Measurements from ENCODE around the gene TMEM273.

Gene TMEM273

DNA sequence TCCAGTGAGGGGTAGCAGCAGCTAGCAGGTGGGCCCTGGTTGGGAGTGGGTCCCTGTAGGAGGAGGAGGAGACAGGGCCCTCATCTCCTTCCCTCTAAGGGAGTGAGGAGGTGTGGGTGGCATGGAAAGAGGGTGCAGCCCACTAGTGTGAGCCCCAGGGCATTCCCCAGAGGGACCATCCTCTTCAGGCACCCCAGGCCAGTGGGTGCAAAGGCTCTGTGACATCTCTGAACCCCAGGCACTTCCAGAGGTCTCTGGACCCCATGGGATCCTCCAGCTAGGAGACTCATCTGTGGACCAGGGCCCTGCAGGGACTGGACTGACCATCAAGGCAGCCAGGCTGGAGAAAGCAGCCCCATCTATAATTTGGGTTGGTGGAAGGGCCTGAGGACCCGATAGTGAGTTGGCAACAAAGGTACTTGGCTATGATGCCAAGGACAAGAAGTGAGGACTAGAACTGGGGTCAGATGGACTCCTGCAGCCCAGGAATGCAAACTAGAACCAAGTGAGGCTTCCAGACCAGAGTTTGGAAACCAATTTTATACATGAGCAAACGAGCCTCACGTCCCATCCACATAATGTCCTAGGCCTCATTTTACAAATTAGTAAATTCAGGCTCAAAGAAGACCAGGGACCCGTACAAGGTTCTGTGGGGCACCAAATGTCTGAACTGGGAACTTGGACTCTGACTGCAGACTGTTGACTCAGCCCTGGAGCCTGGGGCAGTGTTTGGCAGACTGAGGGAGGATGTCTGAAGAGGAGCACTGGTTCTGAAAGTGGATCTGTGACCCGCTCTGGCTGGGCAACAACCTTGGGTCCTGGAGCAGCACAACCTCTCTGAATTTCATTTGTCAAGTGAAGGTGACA, 71.4 kb downstream of the TMEM273 start:
- Mint-ChIP-seq H3K27me3 (peaks cover 8 to 24% of the 10 kb centered on the region in 2 donors), H3K4me3 (no peak overlapping the region), H3K27ac (no peak overlapping the region), H3K36me3 (ENCODE audit: insufficient read depth) (no peaks in the 10 kb centered on the region), H3K9me3 (no peaks in the 10 kb centered on the region), H3K4me1 (ENCODE audit: low read depth in 2 of 2) (peaks cover 0 to 4% of the 10 kb centered on the region in 2 donors)
- DNase-seq: no peak
- no peak for ATAC-seq (replicated peaks)

DNA sequence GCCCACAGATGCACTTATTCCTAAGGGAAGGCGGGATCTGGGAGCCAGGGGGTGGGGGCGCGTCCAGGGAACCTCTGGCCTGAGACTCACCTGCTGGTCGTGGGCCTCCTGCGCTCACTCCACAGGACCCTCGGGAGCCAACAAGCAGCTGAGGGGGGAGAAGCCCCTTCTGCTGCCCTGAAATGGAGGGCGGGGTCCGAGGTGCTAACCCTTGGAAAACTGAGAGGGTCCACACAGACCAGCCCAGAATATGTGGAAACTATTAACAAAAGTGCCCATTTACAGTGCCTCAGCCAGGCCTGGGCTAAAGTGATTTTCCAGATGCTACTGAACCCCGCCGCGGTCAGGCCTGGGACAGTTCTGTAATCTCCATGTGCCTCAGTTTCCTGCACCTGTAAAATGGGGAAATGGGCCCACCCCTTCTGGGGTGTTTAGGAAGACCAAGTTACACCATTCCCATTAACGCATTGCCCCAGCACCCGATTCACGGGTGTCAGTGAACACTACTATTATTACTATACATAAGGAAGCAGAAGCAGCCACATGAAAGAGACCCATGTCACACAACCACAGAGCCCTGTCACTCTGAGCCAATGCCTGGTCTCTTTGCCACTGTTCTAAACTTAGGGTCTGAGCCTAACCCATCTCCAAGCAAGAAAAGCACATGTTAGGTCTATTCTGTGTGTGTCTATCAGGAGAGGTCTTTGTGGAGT, 72.2 kb downstream of the TMEM273 start:
- DNase-seq: no peak
- peak; percentile 63 for ATAC-seq (replicated peaks)
- Mint-ChIP-seq H3K36me3 (ENCODE audit: insufficient read depth) (no peaks in the 10 kb centered on the region), H3K4me1 (ENCODE audit: low read depth in 2 of 2) (peaks cover 0 to 4% of the 10 kb centered on the region in 2 donors), H3K27me3 (peaks cover 8 to 24% of the 10 kb centered on the region in 2 donors), H3K4me3 (peak overlapping the region in 1 of 2 donors; percentile 23), H3K27ac (no peak overlapping the region), H3K9me3 (no peaks in the 10 kb centered on the region)

DNA sequence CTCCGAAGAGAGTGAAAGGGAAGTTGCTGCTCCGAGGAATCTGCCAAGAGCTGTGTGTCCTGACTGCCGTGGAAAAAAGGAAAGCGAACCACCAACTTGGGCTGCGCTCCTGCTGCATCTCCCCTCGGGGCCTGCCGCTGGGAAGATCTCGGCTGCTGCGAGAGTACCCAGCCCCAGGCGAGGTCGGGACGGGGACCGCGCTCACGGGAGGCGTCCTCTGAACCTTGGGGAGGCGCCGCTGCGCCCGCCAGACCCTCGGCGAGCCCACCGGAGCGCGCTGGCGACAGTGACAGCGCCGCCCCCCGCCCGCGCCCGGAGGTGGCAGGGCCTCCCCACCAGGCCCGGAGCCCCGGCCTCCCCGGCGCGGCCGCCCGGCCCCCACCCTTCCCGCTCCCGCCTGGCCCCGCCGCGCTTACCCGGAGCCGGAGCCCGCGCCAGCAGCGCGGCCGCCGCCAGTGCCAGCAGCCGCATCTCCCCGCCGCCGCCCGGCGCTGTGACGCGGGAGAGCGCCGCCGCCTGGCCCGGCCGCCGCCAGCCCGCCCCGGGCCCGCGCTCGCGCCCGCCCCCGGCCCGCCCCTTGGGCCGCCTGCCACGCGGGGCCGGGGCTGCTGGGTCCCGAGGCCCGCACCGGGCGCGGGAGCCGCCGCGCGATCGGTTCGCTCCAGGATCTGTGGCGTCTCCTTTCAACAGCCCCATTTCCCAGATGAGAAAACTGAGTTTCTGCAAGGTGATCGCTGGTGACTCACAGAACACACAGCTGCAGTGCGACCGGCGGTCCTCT, 73.0 kb downstream of the TMEM273 start, which contains the start of gene VSTM4:
Gene VSTM4, minus strand, starts transcription at position 508 of the 781 bp plus-strand sequence. Its CDS starts 37 bp downstream, at position 471.
- DNase-seq (no peak), ATAC-seq (replicated peaks) (peak; percentile 79)
- H3K27me3 Mint-ChIP-seq: peaks cover 8 to 26% of the 10 kb centered on the region in 2 donors
- peak within 1 kb of the TSS; percentile 61 to 63 for H3K4me3 Mint-ChIP-seq
- H3K36me3 Mint-ChIP-seq (ENCODE audit: insufficient read depth): no peaks in the 10 kb centered on the region
- H3K4me1 Mint-ChIP-seq (ENCODE audit: low read depth in 2 of 2): peaks cover 0 to 4% of the 10 kb centered on the region in 2 donors
- H3K9me3 Mint-ChIP-seq: no peaks in the 10 kb centered on the region
- H3K27ac Mint-ChIP-seq: no peak within 1 kb of the TSS

DNA sequence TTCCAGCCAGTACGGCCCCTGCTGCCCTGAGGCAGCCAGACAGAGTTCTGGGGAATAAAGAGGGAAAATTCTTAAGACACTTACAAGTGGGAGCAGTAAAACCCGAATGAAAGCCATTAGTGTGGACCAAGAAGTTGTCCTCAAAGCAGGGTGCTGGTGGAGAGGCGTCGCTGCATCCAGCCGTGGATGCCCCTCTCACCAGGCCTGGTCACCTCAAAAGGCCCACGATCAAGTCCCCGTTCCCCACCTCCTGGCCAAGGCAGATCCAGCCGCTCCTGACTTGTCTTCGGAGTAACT, 73.5 kb downstream of the TMEM273 start:
- Mint-ChIP-seq H3K4me1 (ENCODE audit: low read depth in 2 of 2) (peaks cover 0 to 4% of the 10 kb centered on the region in 2 donors), H3K27me3 (peaks cover 9 to 32% of the 10 kb centered on the region in 2 donors), H3K36me3 (ENCODE audit: insufficient read depth) (no peaks in the 10 kb centered on the region), H3K9me3 (no peaks in the 10 kb centered on the region), H3K27ac (no peak overlapping the region), H3K4me3 (peak overlapping the region; percentile 61 to 63)
- DNase-seq (no peak), ATAC-seq (replicated peaks) (no peak)

DNA sequence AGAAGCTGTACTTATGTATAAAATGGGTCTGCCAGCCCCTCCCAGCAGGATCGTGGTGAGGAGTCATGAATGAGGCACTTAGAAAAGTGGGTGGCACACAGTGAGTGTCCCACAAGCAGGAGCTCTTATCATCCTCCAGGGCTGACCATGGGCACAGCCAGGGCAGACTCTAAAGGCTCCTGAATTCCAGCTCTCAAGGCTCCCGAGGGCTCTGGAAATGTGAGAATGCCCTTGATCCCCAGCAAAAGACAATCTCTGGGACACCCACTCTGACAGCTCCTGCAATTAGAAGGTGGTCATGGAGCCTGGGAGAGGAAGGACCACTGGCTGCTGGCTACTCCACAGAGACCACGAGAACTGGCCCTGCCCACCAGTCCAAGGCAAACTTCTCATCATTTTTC, 74.5 kb downstream of the TMEM273 start:
- Mint-ChIP-seq H3K9me3 (no peaks in the 10 kb centered on the region), H3K27ac (no peak overlapping the region), H3K4me3 (no peak overlapping the region), H3K27me3 (peaks cover 16 to 35% of the 10 kb centered on the region in 2 donors), H3K4me1 (ENCODE audit: low read depth in 2 of 2) (peaks cover 0 to 4% of the 10 kb centered on the region in 2 donors), H3K36me3 (ENCODE audit: insufficient read depth) (no peaks in the 10 kb centered on the region)
- no peak for ATAC-seq (replicated peaks)
- no peak for DNase-seq

DNA sequence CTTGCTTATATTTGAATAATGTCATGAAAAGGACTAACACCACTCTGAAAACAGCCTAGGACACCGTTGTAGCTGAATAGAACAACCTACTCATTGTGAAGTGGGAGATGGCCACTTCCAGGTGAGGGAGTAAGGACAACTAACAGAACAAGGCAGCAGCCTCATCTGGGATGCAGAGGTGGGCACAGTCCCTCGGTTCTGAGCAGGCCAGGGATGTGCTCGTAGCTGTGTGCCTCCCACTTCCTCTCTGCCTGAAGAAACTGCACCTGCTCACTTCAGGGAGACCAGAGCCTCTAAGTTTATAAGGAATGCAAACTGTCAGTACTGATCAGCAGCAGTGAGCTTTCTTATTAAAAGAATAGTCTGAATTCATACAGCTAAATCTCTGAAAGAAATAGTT, 75.3 kb downstream of the TMEM273 start:
- peaks cover 0 to 4% of the 10 kb centered on the region in 2 donors for H3K4me1 Mint-ChIP-seq (ENCODE audit: low read depth in 2 of 2)
- H3K4me3 Mint-ChIP-seq: no peak overlapping the region
- H3K27ac Mint-ChIP-seq: no peak overlapping the region
- ATAC-seq (replicated peaks) (no peak), DNase-seq (no peak)
- H3K36me3 Mint-ChIP-seq (ENCODE audit: insufficient read depth): no peaks in the 10 kb centered on the region
- no peaks in the 10 kb centered on the region for H3K9me3 Mint-ChIP-seq
- peaks cover 16 to 35% of the 10 kb centered on the region in 2 donors for H3K27me3 Mint-ChIP-seq

DNA sequence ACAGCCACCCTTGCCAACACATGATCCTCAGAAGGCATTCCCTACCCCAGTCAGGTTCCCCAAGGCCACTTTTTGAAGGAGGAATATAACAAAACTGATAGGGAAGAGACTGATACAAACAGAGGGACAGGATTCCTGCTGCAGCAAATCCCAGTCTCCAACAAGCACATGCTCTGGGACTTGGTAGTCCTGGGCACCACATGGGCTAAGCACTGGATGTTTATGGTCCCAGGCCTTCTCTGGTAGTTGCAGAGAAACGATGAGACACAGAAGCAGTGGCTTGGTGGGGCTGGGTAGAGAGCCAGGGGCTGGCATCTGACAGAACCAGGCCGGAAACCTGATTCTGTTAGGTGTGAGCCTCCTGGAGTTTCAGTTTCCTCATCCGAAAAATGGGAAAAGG, 76.1 kb downstream of the TMEM273 start:
- Mint-ChIP-seq H3K36me3 (ENCODE audit: insufficient read depth) (no peaks in the 10 kb centered on the region), H3K4me1 (ENCODE audit: low read depth in 2 of 2) (peaks cover 0 to 4% of the 10 kb centered on the region in 2 donors), H3K9me3 (no peaks in the 10 kb centered on the region), H3K27me3 (peaks cover 16 to 35% of the 10 kb centered on the region in 2 donors), H3K4me3 (no peak overlapping the region), H3K27ac (no peak overlapping the region)
- no peak for DNase-seq
- ATAC-seq (replicated peaks): no peak

DNA sequence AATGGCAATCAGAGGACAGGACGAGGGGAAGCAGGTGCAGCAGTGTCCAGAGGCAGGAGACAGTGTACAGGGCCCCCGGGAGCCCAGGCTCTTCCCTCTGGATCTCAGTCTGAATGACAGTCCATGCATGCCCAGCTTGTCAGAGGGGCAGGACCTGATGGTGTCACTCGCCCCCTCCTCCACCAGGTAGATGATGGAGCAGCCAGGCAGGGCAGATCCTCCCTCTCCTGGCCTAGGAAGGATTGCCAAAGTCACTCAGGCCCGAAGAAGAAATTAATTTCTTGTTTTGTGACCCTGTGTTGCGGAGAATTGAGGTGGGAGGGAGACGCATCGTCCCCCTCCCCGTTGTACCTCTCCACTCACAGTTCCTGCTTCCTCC, 76.9 kb downstream of the TMEM273 start:
- no peaks in the 10 kb centered on the region for H3K36me3 Mint-ChIP-seq (ENCODE audit: insufficient read depth)
- DNase-seq: no peak
- H3K9me3 Mint-ChIP-seq: no peaks in the 10 kb centered on the region
- no peak overlapping the region for H3K27ac Mint-ChIP-seq
- H3K4me3 Mint-ChIP-seq: no peak overlapping the region
- peaks cover 13 to 30% of the 10 kb centered on the region in 2 donors for H3K27me3 Mint-ChIP-seq
- peaks cover 0 to 3% of the 10 kb centered on the region in 2 donors for H3K4me1 Mint-ChIP-seq (ENCODE audit: low read depth in 2 of 2)
- ATAC-seq (replicated peaks): no peak

DNA sequence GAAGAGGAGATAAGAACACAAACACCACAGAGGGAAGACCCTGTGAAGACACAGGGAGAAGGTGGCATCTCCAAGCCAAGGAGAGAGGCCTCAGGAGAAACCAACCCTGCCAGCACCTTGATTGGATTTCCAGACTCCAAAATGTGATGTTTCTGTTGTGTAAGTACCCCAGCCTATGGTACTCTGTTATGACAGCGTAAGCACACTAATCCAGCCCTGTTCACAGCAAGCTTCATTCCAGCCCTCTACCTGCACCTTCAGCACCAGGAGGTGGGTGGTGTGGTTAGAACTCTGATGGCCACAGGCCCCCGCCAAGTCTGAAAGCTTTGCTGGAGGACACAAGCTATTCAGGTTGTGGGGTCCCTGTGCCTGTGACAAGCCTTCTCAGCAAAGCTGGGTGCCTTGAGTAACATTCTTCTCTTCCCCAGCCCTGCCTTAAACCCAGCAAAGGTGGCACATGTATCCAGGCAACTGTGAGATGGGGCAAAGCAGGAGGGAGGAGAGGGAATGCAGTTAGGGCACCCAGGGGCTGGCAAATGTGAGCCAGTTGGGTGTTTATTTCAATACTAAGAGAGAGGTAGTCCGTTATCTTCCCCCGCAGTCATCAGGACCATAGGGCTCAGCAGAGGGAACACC, 77.4 kb downstream of the TMEM273 start:
- Mint-ChIP-seq H3K4me3 (no peak overlapping the region), H3K27me3 (peaks cover 8 to 26% of the 10 kb centered on the region in 2 donors), H3K9me3 (no peaks in the 10 kb centered on the region), H3K36me3 (ENCODE audit: insufficient read depth) (no peaks in the 10 kb centered on the region), H3K4me1 (ENCODE audit: low read depth in 2 of 2) (no peaks in the 10 kb centered on the region), H3K27ac (no peak overlapping the region)
- DNase-seq (no peak), ATAC-seq (replicated peaks) (no peak)

DNA sequence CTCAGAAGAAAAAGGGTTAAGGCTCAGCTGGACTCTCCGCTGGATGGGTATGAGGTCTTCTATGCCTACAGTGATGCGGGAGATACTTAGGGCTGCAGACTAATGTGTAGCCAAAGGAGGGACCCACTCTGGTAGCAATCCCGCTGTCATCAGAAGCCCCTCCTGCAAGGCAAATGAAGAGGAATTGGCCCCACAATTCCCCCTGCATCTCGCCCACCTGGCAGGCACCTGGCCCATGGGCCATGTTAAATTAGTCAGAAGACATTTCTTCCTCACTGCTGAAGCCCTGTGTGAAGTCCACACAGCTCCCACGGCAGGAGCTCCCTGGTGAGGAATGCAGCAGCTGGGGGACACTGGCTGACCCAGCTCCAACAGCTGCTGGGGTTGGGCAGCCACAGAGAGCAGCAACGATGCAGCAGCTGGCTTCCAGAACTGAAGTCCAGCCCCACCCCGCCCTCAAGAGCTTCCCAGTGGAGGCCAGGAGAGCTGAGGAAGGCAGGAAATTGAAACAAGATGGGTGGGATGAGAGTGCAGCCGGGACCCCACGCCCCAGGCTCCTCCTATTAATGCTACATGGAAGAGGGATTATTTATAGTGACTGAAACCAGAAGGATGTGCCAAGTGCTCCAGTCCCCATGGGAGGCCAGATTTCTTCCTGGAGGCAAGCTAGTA, 78.4 kb downstream of the TMEM273 start:
- Mint-ChIP-seq H3K27ac (no peak overlapping the region), H3K9me3 (no peaks in the 10 kb centered on the region), H3K27me3 (peaks cover 14 to 25% of the 10 kb centered on the region in 2 donors), H3K4me1 (ENCODE audit: low read depth in 2 of 2) (no peaks in the 10 kb centered on the region), H3K4me3 (no peak overlapping the region), H3K36me3 (ENCODE audit: insufficient read depth) (no peaks in the 10 kb centered on the region)
- DNase-seq (no peak), ATAC-seq (replicated peaks) (no peak)

DNA sequence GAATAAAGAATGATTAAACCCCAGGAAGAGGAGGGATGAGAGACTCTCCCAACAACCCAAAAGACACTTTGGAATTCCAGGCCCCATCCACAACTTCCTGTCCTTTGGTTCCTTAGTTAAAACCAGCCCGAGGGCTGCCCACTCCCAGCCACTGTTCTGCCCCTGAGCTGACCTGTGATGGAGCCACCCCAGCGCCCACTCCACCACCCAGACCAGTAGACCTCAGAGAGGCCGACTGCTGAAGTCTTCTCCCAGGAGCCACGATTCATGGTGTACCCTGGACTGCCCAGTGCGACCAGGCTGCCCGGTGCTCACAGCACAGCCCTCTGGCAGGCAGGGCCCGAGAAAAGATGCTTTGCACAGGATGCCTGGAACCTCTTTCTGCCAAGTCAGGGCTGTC, 79.5 kb downstream of the TMEM273 start:
- ATAC-seq (replicated peaks) (no peak), DNase-seq (no peak)
- no peaks in the 10 kb centered on the region for H3K36me3 Mint-ChIP-seq (ENCODE audit: insufficient read depth)
- no peaks in the 10 kb centered on the region for H3K4me1 Mint-ChIP-seq (ENCODE audit: low read depth in 2 of 2)
- H3K27me3 Mint-ChIP-seq: peaks cover 13 to 18% of the 10 kb centered on the region in 2 donors
- no peak overlapping the region for H3K4me3 Mint-ChIP-seq
- peaks cover 0 to 2% of the 10 kb centered on the region in 2 donors for H3K9me3 Mint-ChIP-seq
- H3K27ac Mint-ChIP-seq: no peak overlapping the region

DNA sequence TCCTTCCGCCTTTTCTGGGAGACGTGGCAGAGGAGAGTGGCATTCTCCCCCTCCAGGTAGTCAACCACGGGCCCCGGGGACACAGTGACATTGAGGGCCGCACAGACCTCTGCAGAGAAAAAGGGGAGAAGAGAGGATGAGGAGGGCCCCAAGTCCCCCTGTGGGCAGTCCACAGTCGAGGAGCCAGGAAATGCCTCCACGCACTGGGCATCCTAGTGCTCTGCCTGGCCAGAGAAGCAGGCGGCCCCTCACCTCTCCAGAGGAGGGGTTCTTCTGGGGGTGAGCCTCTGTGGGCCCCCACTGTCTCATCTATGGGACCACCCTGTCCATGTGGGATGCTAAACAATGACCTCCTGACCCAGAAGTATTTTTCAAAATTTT, 80.3 kb downstream of the TMEM273 start:
- peaks cover 0 to 2% of the 10 kb centered on the region in 2 donors for H3K9me3 Mint-ChIP-seq
- H3K27ac Mint-ChIP-seq: no peak overlapping the region
- no peak overlapping the region for H3K4me3 Mint-ChIP-seq
- ATAC-seq (replicated peaks) (no peak), DNase-seq (no peak)
- H3K36me3 Mint-ChIP-seq (ENCODE audit: insufficient read depth): no peaks in the 10 kb centered on the region
- peaks cover 11 to 18% of the 10 kb centered on the region in 2 donors for H3K27me3 Mint-ChIP-seq
- no peaks in the 10 kb centered on the region for H3K4me1 Mint-ChIP-seq (ENCODE audit: low read depth in 2 of 2)
